ENCODE results near the gene DDX4.

DDX4 gene

DNA sequence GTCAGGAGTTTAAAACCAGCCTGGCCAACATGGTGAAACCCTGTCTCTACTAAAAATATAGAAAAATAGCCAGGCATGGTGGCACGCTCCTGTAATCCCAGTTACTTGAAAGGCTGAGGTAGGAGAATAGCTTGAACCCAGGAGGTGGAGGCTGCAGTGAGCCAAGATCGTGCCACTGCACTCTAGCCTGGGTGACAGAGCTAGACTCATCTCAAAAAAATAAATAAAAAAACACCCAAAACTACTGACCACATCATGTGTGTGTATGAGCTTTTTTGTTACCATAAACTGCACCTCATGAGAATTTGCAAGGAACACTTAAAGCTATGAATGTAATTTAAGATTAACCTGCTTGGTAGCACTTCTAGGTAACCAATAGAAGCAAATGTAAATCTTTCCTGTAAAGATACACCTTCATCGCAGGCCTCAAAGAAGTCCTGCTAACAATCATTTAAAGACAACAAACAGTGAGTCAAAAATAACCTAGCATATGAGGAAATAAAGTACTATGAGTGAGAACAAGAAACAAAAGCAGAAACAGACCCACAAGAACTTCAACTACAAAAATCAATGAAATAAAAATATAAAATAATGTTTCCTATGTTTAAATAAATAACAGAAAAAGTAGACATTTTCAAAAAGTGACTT is 38.7 kb upstream of the DDX4 start:
- Mint-ChIP-seq H3K4me1 (no peaks in the 10 kb centered on the region), H3K27ac (no peak overlapping the region), H3K4me3 (no peak overlapping the region), H3K36me3 (ENCODE audit: low read depth) (peaks cover 57% of the 10 kb centered on the region), H3K9me3 (peaks cover 7% of the 10 kb centered on the region), H3K27me3 (ENCODE audit: low read depth) (no peaks in the 10 kb centered on the region)
- TF ChIP-seq, protein P1, sequence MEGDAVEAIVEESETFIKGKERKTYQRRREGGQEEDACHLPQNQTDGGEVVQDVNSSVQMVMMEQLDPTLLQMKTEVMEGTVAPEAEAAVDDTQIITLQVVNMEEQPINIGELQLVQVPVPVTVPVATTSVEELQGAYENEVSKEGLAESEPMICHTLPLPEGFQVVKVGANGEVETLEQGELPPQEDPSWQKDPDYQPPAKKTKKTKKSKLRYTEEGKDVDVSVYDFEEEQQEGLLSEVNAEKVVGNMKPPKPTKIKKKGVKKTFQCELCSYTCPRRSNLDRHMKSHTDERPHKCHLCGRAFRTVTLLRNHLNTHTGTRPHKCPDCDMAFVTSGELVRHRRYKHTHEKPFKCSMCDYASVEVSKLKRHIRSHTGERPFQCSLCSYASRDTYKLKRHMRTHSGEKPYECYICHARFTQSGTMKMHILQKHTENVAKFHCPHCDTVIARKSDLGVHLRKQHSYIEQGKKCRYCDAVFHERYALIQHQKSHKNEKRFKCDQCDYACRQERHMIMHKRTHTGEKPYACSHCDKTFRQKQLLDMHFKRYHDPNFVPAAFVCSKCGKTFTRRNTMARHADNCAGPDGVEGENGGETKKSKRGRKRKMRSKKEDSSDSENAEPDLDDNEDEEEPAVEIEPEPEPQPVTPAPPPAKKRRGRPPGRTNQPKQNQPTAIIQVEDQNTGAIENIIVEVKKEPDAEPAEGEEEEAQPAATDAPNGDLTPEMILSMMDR (IDR thresholded peaks at IDR 0.05; ENCODE audit: unreplicated experiment in 3 of 3) = no peak

- Mint-ChIP-seq H3K4me1 (no peaks in the 10 kb centered on the region), H3K27me3 (ENCODE audit: low read depth) (no peaks in the 10 kb centered on the region), H3K36me3 (ENCODE audit: low read depth) (peaks cover 49% of the 10 kb centered on the region), H3K4me3 (no peak overlapping the region), H3K9me3 (peaks cover 3% of the 10 kb centered on the region), H3K27ac (peak overlapping the region in 1 of 3 experiments; percentile 37)
- TF ChIP-seq, protein P1 (IDR thresholded peaks at IDR 0.05; ENCODE audit: unreplicated experiment in 3 of 3) = no peak
Measured at GRCh38 chr5:55700745-55701144, 37.1 kb upstream of the DDX4 start.

GRCh38 chr5:55701462-55702103 is 36.3 kb upstream of the DDX4 start:
- TF ChIP-seq, protein P1 (IDR thresholded peaks at IDR 0.05; ENCODE audit: unreplicated experiment in 3 of 3) = no peak

GRCh38 chr5:55702598-55703345 is 35.1 kb upstream of the DDX4 start:
- Mint-ChIP-seq H3K36me3 (ENCODE audit: low read depth) (peaks cover 38% of the 10 kb centered on the region), H3K27me3 (ENCODE audit: low read depth) (no peaks in the 10 kb centered on the region)
- TF ChIP-seq, protein P1 (IDR thresholded peaks at IDR 0.05; ENCODE audit: unreplicated experiment in 3 of 3) = no peak

More at GRCh38 chr5:55701462-55702103, 36.3 kb upstream of the DDX4 start:
- no peak overlapping the region for H3K27ac Mint-ChIP-seq
- H3K4me1 Mint-ChIP-seq = no peaks in the 10 kb centered on the region
- H3K4me3 Mint-ChIP-seq = no peak overlapping the region
- H3K9me3 Mint-ChIP-seq = peaks cover 3% of the 10 kb centered on the region
- no peaks in the 10 kb centered on the region for H3K27me3 Mint-ChIP-seq (ENCODE audit: low read depth)
- H3K36me3 Mint-ChIP-seq (ENCODE audit: low read depth) = peaks cover 49% of the 10 kb centered on the region

GRCh38 chr5:55706230-55706629 is 31.6 kb upstream of the DDX4 start:
- H3K27me3 Mint-ChIP-seq (ENCODE audit: low read depth) = no peaks in the 10 kb centered on the region
- no peaks in the 10 kb centered on the region for H3K9me3 Mint-ChIP-seq

More at GRCh38 chr5:55702598-55703345, 35.1 kb upstream of the DDX4 start:
- Mint-ChIP-seq H3K27ac (no peak overlapping the region), H3K4me1 (no peaks in the 10 kb centered on the region), H3K4me3 (no peak overlapping the region), H3K9me3 (peaks cover 3% of the 10 kb centered on the region)

More at GRCh38 chr5:55706230-55706629, 31.6 kb upstream of the DDX4 start:
- Mint-ChIP-seq H3K4me3 (no peak overlapping the region), H3K36me3 (ENCODE audit: low read depth) (peaks cover 14% of the 10 kb centered on the region), H3K27ac (peak overlapping the region in 1 of 3 experiments; percentile 58), H3K4me1 (no peaks in the 10 kb centered on the region)
- TF ChIP-seq, protein P1 (IDR thresholded peaks at IDR 0.05; ENCODE audit: unreplicated experiment in 3 of 3) = no peak

Data from nephron (organoid).